GM21526 (cell line): ENCODE data around the gene AP5M1.
"Not testable (repeated sequence)": the region's sequence is repeated elsewhere in the genome, so short reads cannot be mapped to it uniquely, and the experiment has no call there.

Experiments used
- ATAC-seq: cut with Tn5 transposase; IDR thresholded peaks from one replicate; pipeline ENCODE4 v1.9.1; 2021; ENCODE audit warnings: moderate library complexity; ENCODE audit not compliant: unreplicated experiment, low FRiP score

Gene AP5M1

GRCh38 chr14:57290751-57291150 lies 22.0 kb downstream of the AP5M1 start:
- no peak for ATAC-seq

GRCh38 chr14:57291692-57292647 lies 23.2 kb downstream of the AP5M1 start:
- ATAC-seq: no peak

DNA sequence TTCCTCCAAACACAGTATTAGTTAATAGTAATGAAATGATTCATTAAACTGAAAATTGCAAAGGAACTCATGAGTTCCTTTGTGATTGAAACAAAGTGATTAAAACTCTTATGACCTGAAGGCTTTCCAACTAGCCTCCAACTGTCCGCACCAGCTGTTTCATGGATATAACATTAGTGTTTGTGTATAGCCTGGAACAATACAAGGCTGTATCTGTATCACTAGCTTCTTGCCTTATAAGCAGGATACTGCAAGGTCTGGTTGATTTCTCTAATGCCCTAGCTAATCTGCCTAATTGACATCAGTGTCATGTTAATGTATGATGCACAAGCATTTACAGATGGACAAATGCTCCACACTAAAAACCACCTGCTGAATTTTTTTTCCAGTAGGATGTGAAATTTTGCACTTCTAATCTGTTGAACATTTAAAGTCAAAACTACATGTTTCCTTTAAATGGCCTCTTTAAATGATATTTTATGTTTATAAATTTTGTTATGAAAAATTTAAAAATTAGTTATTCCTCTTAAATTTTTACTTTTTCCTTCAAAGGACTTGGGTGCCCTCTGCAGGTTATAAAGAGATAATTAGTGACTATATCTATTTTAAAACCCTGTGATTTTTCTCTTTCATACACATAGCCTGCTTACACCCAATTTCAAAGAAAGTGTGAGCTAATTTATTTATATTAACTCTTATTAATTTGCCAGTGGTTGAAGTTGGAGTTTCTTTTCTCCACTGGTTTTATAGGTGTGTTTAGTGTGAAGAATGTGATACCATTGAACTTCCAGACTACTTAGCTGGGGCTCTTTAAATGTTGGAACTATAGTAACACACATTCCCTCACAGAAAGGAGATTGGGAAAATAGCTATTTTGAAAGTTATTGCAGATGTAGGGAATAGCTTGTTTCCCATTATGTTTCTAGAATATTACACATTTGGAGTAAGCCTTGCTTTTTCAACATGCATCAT lies 25.4 kb downstream of the AP5M1 start:
- no peak for ATAC-seq

DNA sequence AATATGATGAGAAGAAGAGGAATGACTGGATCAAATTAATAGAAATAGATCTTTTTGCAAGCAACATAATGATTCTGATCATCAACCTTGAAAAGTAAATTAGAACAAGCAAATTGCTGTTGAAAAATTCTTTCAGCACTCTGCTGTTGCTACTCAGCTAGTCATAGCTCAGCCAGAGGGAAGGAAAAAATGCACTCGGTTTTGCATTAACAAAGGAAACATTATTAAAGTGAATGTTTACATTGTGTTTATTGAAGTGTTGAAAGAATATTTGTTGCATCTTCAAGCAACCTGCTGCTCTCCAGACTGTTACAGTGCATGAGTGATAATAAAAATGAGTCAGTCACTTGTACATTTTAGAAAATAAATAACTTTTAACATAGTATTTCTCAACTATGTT lies 26.5 kb downstream of the AP5M1 start:
- ATAC-seq: no peak

DNA sequence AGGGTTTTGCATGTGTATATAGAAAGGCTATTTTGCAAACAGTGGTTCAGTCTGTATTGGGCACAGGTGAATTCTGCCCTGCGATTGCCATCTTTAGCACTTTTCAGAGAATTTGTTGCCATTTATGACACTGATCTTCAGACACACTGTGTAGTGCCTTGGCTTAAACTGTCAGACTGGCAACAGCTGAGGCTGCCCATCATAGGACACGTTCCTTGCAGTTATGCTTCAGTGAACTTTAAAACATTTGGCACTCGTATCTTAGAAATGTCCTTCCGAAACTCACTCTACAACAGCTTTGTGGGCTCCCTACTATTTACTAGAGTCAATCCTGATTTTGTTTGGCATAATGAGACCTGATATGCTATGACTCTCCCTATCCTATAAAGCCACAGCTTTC lies 29.1 kb downstream of the AP5M1 start:
- no peak for ATAC-seq

GRCh38 chr14:57299511-57299910 lies 30.7 kb downstream of the AP5M1 start:
- no peak for ATAC-seq

- ATAC-seq: no peak
Measured at GRCh38 chr14:57302883-57303282, 34.1 kb downstream of the AP5M1 start.

DNA sequence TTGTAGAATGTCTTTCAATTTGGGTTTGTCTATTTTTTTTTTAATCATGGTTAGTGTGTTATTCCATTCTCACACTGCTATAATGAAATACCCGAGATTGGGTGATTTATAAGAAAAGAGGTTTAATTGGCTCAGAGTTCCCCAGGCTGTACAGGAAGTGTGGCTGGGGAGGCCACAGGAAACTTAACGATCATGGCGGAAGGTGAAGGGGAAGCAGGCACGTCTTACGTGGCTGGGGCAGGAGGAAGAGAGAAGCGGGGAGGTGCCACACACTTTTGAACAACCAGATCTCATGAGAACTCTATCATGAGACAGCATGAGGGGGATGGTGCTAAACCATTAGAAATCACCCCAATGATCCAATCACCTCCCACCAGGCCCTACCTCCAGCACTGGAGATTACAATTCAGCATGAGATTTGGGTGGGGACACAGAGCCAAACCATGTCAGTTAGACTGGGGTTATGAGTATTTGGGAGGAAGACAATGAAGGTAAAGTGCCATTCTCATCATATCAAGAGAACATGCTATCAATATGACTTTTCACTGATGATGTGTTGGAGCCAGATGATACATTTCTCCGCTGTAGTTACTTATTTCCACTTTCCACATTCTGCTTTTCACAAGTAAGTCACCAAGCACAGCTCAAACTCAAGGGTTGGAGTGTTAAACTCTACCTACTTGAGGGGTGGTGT lies 45.8 kb downstream of the AP5M1 start:
- ATAC-seq: no peak

DNA sequence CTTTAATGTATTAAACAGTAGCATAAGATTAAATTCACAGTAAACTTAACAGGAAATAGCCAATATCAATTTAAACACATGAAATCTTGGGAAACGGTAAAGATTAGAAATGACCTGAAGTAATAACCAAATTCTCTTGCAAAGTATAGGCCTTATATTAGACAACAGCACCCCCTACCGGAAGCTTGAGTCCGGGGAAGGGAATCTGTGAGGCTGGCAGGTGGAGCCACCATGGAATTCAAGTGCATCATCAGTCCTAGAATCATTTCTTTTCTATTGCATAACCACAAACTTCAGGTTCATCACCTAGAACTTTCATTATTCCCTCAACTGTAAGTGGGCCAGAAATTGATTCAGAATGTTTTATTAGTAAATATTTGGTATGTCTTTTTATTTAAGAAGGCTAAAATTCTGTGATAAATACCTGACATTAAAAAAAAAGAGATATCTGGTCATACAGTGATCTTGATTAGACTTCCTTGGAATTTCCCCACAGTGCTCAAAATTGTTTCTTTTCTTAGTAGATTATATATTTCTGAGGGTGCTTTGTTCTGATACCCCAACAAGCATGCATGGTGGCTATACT lies 48.6 kb downstream of the AP5M1 start:
- peak; percentile 83 for ATAC-seq

DNA sequence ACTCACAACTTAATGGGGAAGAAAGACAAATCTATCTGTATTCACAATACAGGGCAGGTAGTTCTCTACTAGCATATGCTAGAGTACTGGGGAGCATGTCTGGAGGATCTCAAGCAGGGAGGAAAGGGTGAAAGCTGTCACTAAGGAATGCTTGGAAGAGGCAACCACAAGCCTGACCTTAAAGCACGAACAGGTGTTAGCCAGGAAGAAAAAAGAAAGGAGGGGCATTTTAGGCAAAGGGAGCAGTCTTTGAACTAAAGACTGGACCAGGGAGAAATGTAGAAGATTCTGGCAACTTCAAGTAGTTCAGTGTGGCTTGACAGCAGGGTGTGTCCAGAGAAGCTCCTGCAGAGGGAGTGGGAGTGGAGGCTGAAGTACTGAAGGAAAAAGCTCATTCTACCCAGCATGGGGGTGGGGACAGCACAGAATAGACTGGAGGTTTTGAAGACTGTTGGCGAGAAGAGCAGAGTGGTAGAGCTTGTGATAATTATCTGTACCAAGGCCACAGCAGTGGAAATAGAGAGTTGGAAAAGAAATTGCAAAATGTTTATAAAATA lies 50.9 kb downstream of the AP5M1 start:
- no peak for ATAC-seq

DNA sequence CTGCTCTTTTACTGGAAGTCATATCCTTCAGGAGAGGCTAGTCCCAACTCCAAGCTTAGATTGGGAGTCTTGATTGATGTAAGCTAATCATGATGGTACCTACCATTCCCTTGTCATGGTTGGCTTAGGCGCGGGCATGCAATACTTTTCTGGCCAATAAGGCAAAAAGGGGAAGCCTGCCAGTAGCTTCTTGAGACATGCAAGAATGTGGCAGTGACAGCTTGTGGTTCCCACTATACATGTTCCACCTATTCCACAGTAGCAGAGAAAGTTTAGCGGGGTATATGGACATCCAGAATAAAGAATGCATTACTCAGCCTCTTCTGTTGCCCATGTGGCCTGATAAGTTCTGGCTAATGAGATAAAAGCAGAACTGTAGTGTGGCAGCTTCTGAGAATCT lies 55.0 kb downstream of the AP5M1 start:
- no peak for ATAC-seq

GRCh38 chr14:57326253-57326652 lies 57.5 kb downstream of the AP5M1 start:
- peak; percentile 76 for ATAC-seq

DNA sequence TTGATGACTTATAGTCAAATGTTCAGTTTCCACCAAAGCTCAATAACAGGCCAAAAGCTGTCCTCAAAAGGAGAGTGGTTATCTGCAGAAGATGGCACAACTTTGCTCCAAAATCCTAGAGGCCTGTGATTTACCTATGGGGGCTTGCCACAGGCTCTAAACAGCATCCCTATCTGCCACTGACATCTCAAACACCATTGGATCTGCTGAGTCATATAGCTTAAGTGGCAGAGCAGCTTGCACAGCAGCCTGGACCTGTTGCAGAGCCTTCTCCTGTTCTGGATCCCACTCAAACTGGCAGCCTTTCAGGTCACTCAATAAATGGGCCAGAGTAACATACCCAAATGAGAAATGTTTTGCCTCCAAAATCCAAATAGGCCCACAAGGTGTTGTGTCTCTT lies 61.1 kb downstream of the AP5M1 start:
- ATAC-seq: no peak

DNA sequence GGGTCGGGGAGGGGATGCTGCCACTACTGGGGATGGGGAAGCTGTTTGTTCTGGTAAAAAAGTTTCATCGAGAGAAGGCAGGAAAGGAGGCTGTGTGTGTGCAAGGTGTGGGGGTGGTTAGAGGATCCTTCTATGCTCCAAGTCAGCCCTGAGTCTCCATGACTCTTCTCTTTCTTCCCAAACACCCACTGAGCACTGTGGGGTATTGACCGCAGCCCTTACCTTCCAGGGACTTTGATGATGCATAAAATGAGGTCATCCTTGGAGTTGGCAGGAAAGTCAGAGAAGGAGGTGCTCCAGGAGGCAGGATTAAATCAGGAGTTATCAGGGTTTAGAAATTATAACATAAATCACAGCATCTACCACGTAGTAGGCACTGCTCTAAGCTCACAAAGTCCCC lies 63.7 kb downstream of the AP5M1 start:
- not testable (repeated sequence) for ATAC-seq

DNA sequence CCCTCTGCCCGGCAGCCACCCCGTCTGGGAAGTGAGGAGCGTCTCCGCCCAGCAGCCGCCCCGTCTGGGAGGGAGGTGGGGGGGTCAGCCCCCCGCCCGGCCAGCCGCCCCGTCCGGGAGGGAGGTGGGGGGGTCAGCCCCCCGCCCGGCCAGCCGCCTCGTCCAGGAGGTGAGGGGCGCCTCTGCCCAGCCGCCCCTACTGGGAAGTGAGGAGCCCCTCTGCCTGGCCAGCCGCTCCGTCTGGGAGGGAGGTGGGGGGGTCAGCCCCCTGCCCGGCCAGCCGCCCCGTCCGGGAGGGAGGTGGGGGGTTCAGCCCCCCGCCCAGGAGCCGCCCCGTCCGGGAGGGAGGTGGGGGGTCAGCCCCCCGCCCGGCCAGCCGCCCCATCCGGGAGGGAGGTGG lies 65.0 kb downstream of the AP5M1 start:
- not testable (repeated sequence) for ATAC-seq

DNA sequence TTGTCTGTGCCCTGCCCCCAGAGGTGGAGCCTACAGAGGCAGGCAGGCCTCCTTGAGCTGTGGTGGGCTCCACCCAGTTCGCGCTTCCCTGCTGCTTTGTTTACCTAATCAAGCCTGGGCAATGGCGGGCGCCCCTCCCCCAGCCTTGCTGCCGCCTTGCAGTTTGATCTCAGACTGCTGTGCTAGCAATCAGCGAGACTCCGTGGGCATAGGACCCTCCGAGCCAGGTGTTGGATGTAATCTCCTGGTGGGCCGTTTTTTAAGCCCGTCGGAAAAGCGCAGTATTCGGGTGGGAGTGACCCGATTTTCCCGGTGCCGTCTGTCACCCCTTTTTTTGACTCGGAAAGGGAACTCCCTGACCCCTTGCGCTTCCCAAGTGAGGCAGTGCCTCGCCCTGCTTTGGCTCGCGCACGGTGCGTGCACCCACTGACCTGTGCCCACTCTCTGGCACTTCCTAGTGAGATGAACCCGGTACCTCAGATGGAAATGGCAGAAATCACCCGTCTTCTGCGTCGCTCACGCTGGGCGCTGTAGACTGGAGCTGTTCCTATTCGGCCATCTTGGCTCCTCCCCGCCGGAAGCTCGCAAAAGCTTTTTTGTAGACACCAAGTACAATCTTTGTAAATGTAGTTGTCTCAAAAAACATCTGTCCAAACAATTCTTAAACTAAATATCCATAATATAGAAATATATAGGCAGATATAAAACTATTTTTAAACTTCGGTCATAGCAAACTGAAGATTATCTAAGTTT lies 75.0 kb downstream of the AP5M1 start:
- ATAC-seq: not testable (repeated sequence)

- ATAC-seq: no peak
Measured at GRCh38 chr14:57345106-57345505, 76.3 kb downstream of the AP5M1 start.

GRCh38 chr14:57346741-57347140 lies 78.0 kb downstream of the AP5M1 start:
- no peak for ATAC-seq
